Measurements from ENCODE around the gene CORO2B. TPM values are rescaled to one million over a fixed set of nuclear protein-coding genes. Genes with fewer than 3 reads are reported as not detected.
A peak's percentile ranks its signal among the peaks of the same experiment; 100 is the strongest.

Gene CORO2B
- total RNA-seq, 4 donors from 2014 or later: 4.7 to 18.8 (median 13.7) TPM

GRCh38 chr15:68585574-68586273, 6.9 kb downstream of the CORO2B start:
- no peak for TF ChIP-seq CTCF (IDR thresholded peaks at IDR 0.05)
- no peak for DNase-seq (ENCODE audit: low spot score)

GRCh38 chr15:68586274-68586961, 7.6 kb downstream of the CORO2B start:
- ATAC-seq (ENCODE audit: low FRiP score): peak; percentile 87
- no peak for DNase-seq (ENCODE audit: low spot score)
- TF ChIP-seq CTCF (IDR thresholded peaks at IDR 0.05): no peak

More at GRCh38 chr15:68585574-68586273, 6.9 kb downstream of the CORO2B start:
- no peak for ATAC-seq (ENCODE audit: low FRiP score)

GRCh38 chr15:68587769-68588385, 9.1 kb downstream of the CORO2B start:
- no peak for TF ChIP-seq CTCF (IDR thresholded peaks at IDR 0.05)
- no peak for ATAC-seq (ENCODE audit: low FRiP score)
- DNase-seq (ENCODE audit: low spot score): no peak

- no peak for TF ChIP-seq CTCF (IDR thresholded peaks at IDR 0.05)
- ATAC-seq (ENCODE audit: low FRiP score) (no peak), DNase-seq (ENCODE audit: low spot score) (no peak)
Observed at GRCh38 chr15:68589053-68589452, 10.3 kb downstream of the CORO2B start.

- no peak for TF ChIP-seq CTCF (IDR thresholded peaks at IDR 0.05)
- no peak for ATAC-seq (ENCODE audit: low FRiP score)
- DNase-seq (ENCODE audit: low spot score): no peak
Observed at GRCh38 chr15:68589783-68590710, 11.3 kb downstream of the CORO2B start.

GRCh38 chr15:68590721-68591389, 12.1 kb downstream of the CORO2B start:
- no peak for DNase-seq (ENCODE audit: low spot score)
- no peak for ATAC-seq (ENCODE audit: low FRiP score)
- no peak for TF ChIP-seq CTCF (IDR thresholded peaks at IDR 0.05)
